ENCODE measurements around the gene GSN. TPM values are rescaled to one million over a fixed set of nuclear protein-coding genes. Genes with fewer than 3 reads are reported as not detected.
A peak's percentile ranks its signal among the peaks of the same experiment; 100 is the strongest.

The GSN gene
- total and polyA plus RNA-seq, 2 donors (not counting 1 experiment from before 2014, with no cell fraction given) = 38.4 to 45.4 TPM

DNA sequence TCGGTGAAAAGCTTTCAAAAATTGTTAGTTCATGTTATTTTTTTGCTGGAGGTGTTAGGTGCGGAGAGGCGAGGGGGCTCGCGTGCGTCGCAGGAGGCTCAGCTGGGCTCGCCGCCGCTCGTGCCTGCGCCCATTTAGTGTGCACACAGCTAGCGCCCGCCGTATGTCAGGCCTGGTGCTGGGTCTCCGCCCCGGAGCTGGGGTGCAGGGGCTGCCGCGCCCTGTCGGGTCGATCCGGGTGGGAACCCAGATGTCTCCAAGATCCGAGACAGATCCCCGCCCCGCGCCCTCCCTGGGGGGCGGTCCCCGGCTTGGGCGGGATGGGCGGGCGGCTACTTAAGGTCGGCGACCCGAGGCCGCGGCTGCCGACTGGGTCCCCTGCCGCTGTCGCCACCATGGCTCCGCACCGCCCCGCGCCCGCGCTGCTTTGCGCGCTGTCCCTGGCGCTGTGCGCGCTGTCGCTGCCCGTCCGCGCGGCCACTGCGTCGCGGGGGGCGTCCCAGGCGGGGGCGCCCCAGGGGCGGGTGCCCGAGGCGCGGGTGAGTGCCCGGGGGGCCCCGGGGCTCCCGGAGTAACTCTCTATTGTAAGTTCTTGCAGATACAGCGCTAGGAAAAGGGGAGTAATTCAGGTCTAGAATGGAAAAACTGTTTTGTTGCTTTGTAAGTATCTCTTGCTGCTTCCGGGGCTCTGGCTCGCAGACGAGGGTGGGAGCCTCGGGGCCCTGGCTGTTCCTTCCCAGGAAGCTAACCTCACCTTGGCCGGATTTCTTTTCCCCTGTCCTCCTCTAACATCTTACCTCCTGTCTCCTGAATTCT is 31.7 kb downstream of the GSN start:
- Histone ChIP-seq H3K79me2 (ENCODE audit: control insufficient read depth, insufficient read depth, low read length) (peaks cover 6% of the 10 kb centered on the region), H3K27me3 (replicated peaks in 1 of 4; ENCODE audit: control extremely low read depth in 1 of 4, control insufficient read depth in 3 of 4, insufficient read depth in 4 of 4, low read length in 3 of 4) (peaks cover 0 to 5% (median 2%) of the 10 kb centered on the region in 4 experiments), H3K9ac (ENCODE audit: low read length) (peak overlapping the region; percentile 59), H3K27ac (ENCODE audit: low read length in 2 of 2) (peak overlapping the region; percentile 51 to 64), H2AFZ (ENCODE audit: insufficient read depth, low read depth, low read length, poor library complexity, severe bottlenecking) (peak overlapping the region; percentile 72), H3K4me2 (replicated peaks; ENCODE audit: low read depth, low read length, poor library complexity, severe bottlenecking) (peak overlapping the region; percentile 86), H3K36me3 (replicated peaks in 1 of 2; ENCODE audit: control extremely low read depth in 1 of 2, control insufficient read depth in 1 of 2, extremely low read depth in 1 of 2, insufficient read depth in 2 of 2, low read length in 1 of 2) (peaks cover 0 to 13% of the 10 kb centered on the region in 2 experiments), H3K4me1 (ENCODE audit: control insufficient read depth in 2 of 2, insufficient read depth in 2 of 2, low read length in 2 of 2) (peaks cover 20 to 38% of the 10 kb centered on the region in 2 donors), H4K20me1 (ENCODE audit: control insufficient read depth, insufficient read depth, low read length, poor library complexity, severe bottlenecking) (no peaks in the 10 kb centered on the region), H3K4me3 (ENCODE audit: control extremely low read depth in 1 of 5, extremely low read depth in 1 of 5, insufficient read depth in 1 of 5, low read depth in 2 of 5, low read length in 4 of 5) (peak overlapping the region; percentile 17 to 61 (median 53)), H3K9me3 (ENCODE audit: control extremely low read depth in 1 of 3, control insufficient read depth in 2 of 3, insufficient read depth in 1 of 3, low read length in 2 of 3) (peaks cover 0 to 4% (median 0%) of the 10 kb centered on the region in 3 donors)
- POLR2A ChIA-PET = interaction anchor here (0.6 to 1.4 kb wide), 3 partner anchors 32 to 230 kb away, joined by 3 to 10 read pairs (median 4); partner anchors contain the start of gene GSN
- peaks cover 25% of the 10 kb centered on the region for H3K4me1 Mint-ChIP-seq
- WGBS (ENCODE audit: insufficient coverage) = 3% methylated on average over 74 of the region's 74 CpGs
- ATAC-seq (ENCODE audit: low read depth) = peak; percentile 55
- TF ChIP-seq, protein P1, sequence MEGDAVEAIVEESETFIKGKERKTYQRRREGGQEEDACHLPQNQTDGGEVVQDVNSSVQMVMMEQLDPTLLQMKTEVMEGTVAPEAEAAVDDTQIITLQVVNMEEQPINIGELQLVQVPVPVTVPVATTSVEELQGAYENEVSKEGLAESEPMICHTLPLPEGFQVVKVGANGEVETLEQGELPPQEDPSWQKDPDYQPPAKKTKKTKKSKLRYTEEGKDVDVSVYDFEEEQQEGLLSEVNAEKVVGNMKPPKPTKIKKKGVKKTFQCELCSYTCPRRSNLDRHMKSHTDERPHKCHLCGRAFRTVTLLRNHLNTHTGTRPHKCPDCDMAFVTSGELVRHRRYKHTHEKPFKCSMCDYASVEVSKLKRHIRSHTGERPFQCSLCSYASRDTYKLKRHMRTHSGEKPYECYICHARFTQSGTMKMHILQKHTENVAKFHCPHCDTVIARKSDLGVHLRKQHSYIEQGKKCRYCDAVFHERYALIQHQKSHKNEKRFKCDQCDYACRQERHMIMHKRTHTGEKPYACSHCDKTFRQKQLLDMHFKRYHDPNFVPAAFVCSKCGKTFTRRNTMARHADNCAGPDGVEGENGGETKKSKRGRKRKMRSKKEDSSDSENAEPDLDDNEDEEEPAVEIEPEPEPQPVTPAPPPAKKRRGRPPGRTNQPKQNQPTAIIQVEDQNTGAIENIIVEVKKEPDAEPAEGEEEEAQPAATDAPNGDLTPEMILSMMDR (IDR thresholded peaks at IDR 0.05) = no peak
- TF ChIP-seq EZH2 (IDR thresholded peaks at IDR 0.05; ENCODE audit: borderline replicate concordance, insufficient read depth, low read depth, low read length, poor library complexity, severe bottlenecking) = no peak
- intact Hi-C loops (cut with micrococcal nuclease) = loop anchor here (5.0 kb wide), 1 partner anchor 87 kb away; no protein-coding TSS in a partner anchor
- no peaks in the 10 kb centered on the region for H3K9me3 Mint-ChIP-seq (ENCODE audit: insufficient read depth)
- peak; percentile 57 for DNase-seq
- CTCF ChIA-PET = interaction anchor here (0.7 to 5.3 kb wide), 9 partner anchors 10 to 92 kb away, joined by 3 to 27 read pairs (median 4); partner anchors contain the start of gene GSN
- peaks cover 4% of the 10 kb centered on the region for H3K27me3 Mint-ChIP-seq
- peak overlapping the region; percentile 83 for H3K27ac Mint-ChIP-seq
- peak overlapping the region; percentile 86 for H3K4me3 Mint-ChIP-seq
